NCI-H2107 (cell line): ENCODE data around the gene PAN3.

Experiments used
- DNase-seq: peaks from one replicate; lab custom pipeline; 2025; lab: John Stamatoyannopoulos, UW

PAN3 gene

GRCh38 chr13:28219408-28220099 is 81.2 kb downstream of the PAN3 start:
- no peak for DNase-seq

GRCh38 chr13:28220166-28220565 is 81.8 kb downstream of the PAN3 start:
- no peak for DNase-seq

GRCh38 chr13:28229522-28230411 is 91.4 kb downstream of the PAN3 start:
- no peak for DNase-seq

GRCh38 chr13:28231642-28232041 is 93.3 kb downstream of the PAN3 start:
- no peak for DNase-seq

GRCh38 chr13:28237944-28238343 is 99.6 kb downstream of the PAN3 start:
- no peak for DNase-seq

- no peak for DNase-seq
These were observed 101.0 kb downstream of the PAN3 start for GRCh38 chr13:28239374-28239773.

GRCh38 chr13:28245465-28245864 is 107.1 kb downstream of the PAN3 start:
- no peak for DNase-seq

GRCh38 chr13:28246891-28247290 is 108.5 kb downstream of the PAN3 start:
- no peak for DNase-seq

GRCh38 chr13:28248080-28248479 is 109.7 kb downstream of the PAN3 start:
- no peak for DNase-seq

- DNase-seq, result no peak
These were observed 112.2 kb downstream of the PAN3 start for GRCh38 chr13:28250542-28250941.

- no peak for DNase-seq
These were observed 113.1 kb downstream of the PAN3 start for GRCh38 chr13:28251466-28251865.

GRCh38 chr13:28252547-28252946 is 114.2 kb downstream of the PAN3 start:
- no peak for DNase-seq

GRCh38 chr13:28257305-28257704 is 119.0 kb downstream of the PAN3 start:
- no peak for DNase-seq

- no peak for DNase-seq
These were observed 120.1 kb downstream of the PAN3 start for GRCh38 chr13:28258417-28258816.

GRCh38 chr13:28267497-28267896 is 129.2 kb downstream of the PAN3 start:
- DNase-seq, result no peak

GRCh38 chr13:28268800-28269223 is 130.5 kb downstream of the PAN3 start:
- DNase-seq, result no peak

GRCh38 chr13:28271056-28271840 is 132.9 kb downstream of the PAN3 start:
- DNase-seq, result no peak

- no peak for DNase-seq
These were observed 135.6 kb downstream of the PAN3 start for GRCh38 chr13:28273919-28274318.

- no peak for DNase-seq
These were observed 144.1 kb downstream of the PAN3 start for GRCh38 chr13:28282451-28282850.

- DNase-seq, result no peak
These were observed 145.3 kb downstream of the PAN3 start for GRCh38 chr13:28283600-28283999.

GRCh38 chr13:28286263-28286662 is 147.9 kb downstream of the PAN3 start:
- DNase-seq, result no peak

- no peak for DNase-seq
These were observed 159.0 kb downstream of the PAN3 start for GRCh38 chr13:28297341-28297740.

GRCh38 chr13:28299916-28300315 is 161.6 kb downstream of the PAN3 start:
- no peak for DNase-seq
